ENCODE results near the gene TIMMDC1. TPM values are rescaled to one million over a fixed set of nuclear protein-coding genes. Genes with fewer than 3 reads are reported as not detected.
A peak's percentile ranks its signal among the peaks of the same experiment; 100 is the strongest.

Gene TIMMDC1
- total and polyA plus RNA-seq, 9 of the 15 experiments (the other 6 are each of a cell fraction or from before 2014, with no cell fraction given) = 62.1 to 226 (median 86.6) TPM

- TF ChIP-seq NR2C2 (CRISPR knock-in tag; IDR thresholded peaks at IDR 0.05) (peak; percentile 45; the same call in 1 of the 2 replicates), NR2C2 (tag; IDR thresholded peaks at IDR 0.05) (peak; percentile 84), ARID3A (IDR thresholded peaks at IDR 0.05; ENCODE audit: borderline replicate concordance, low read depth, low read length) (no peak), PML (IDR thresholded peaks at IDR 0.05; ENCODE audit: low read length) (peak; percentile 83), ZKSCAN1 (IDR thresholded peaks at IDR 0.05; ENCODE audit: low read depth, low read length) (peak; percentile 61; the same call in 1 of the 2 replicates), HDAC1 (IDR thresholded peaks at IDR 0.05) (0 out of 4 replicates have a peak, but pooled peaks of 1 of the 2 experiments have one; percentile 46), GMEB1 (CRISPR knock-in tag; IDR thresholded peaks at IDR 0.05) (peak; percentile 75), CBX1 (IDR thresholded peaks at IDR 0.05; ENCODE audit: low read depth) (peak; percentile 30; the same call in 1 of the 2 replicates), HMGXB4 (CRISPR knock-in tag; IDR thresholded peaks at IDR 0.05) (0 out of 2 replicates have a peak, but pooled peaks have one; percentile 50), SPI1 (IDR thresholded peaks at IDR 0.05; ENCODE audit: borderline replicate concordance, low read depth, low read length) (peak; percentile 97), JUND (IDR thresholded peaks at IDR 0.05; ENCODE audit: borderline replicate concordance, low read depth, low read length) (peak; percentile 84), JUND (tag; IDR thresholded peaks at IDR 0.05; ENCODE audit: borderline replicate concordance, low read depth, low read length) (peak; percentile 85), ZNF431 (CRISPR knock-in tag; IDR thresholded peaks at IDR 0.05) (peak; percentile 28; the same call in 1 of the 2 replicates), PCBP1 (IDR thresholded peaks at IDR 0.05; ENCODE audit: low read depth, low read length, poor library complexity, severe bottlenecking) (no peak), ZBTB43 (CRISPR knock-in tag; IDR thresholded peaks at IDR 0.05) (no peak), PHF8 (IDR thresholded peaks at IDR 0.05; ENCODE audit: borderline replicate concordance, low read length) (peak; percentile 91), CTCF (IDR thresholded peaks at IDR 0.05 in 2 of 3, conservative IDR thresholded peaks at IDR 0.05 in 1 of 3; ENCODE audit: insufficient read depth in 2 of 3, low read depth in 1 of 3, low read length in 3 of 3) (peak in 1 of 3 experiments; percentile 27; a peak in 2 of 6 replicates)
Observed at GRCh38 chr3:119463171-119464169, 34.9 kb upstream of the TIMMDC1 start, which contains the start of gene TMEM39A (continued).
